Smooth muscle cell (in vitro differentiated cells): ENCODE measurements around the gene BLVRB. TPM values are rescaled to one million over a fixed set of nuclear protein-coding genes. Genes with fewer than 3 reads are reported as not detected.

Source experiments
- DNase-seq: peaks from one replicate; lab custom pipeline; 2025; ENCODE audit not compliant: unreplicated experiment; lab: John Stamatoyannopoulos, UW
- H2AFZ ChIP-seq: fragments of 200-600 bp; sonication (generic); 2 replicates; pipeline ENCODE4 v1.6.0; 2016; ENCODE audit warnings: antibody characterized with exemption, low read depth, mild to moderate bottlenecking
- H3F3A ChIP-seq: fragments of 200-600 bp; sonication (generic); 2 replicates; pipeline ENCODE4 v1.6.0; 2017; ENCODE audit warnings: antibody characterized with exemption, low read depth
- H3K27ac ChIP-seq: fragments of 200-600 bp; sonication (generic); 2 replicates; pipeline ENCODE4 v1.5.1; 2016; ENCODE audit warnings: low read depth, mild to moderate bottlenecking
- H3K27me3 ChIP-seq: fragments of 200-600 bp; sonication (generic); 2 replicates; pipeline ENCODE4 v1.6.1; 2016; ENCODE audit warnings: low read depth, mild to moderate bottlenecking
- H3K36me3 ChIP-seq: fragments of 200-600 bp; sonication (generic); 2 replicates; pipeline ENCODE4 v1.5.1; 2016; ENCODE audit warnings: low read depth
- H3K4me1 ChIP-seq: fragments of 200-600 bp; sonication (generic); 2 replicates; pipeline ENCODE4 v1.5.1; 2016; ENCODE audit warnings: low read depth
- H3K4me2 ChIP-seq: fragments of 200-600 bp; sonication (generic); 2 replicates; pipeline ENCODE4 v1.6.0; 2016; ENCODE audit warnings: mild to moderate bottlenecking
- H3K4me3 ChIP-seq: fragments of 200-600 bp; sonication (generic); 2 replicates; pipeline ENCODE4 v1.5.1; 2016; ENCODE audit warnings: mild to moderate bottlenecking
- H3K79me2 ChIP-seq: fragments of 200-600 bp; sonication (generic); 2 replicates; pipeline ENCODE4 v1.6.0; 2016; ENCODE audit warnings: low read depth, mild to moderate bottlenecking
- H3K9ac ChIP-seq: fragments of 200-600 bp; sonication (generic); 2 replicates; pipeline ENCODE4 v1.6.0; 2016; ENCODE audit warnings: low read depth
- H3K9me3 ChIP-seq: fragments of 200-600 bp; sonication (generic); replicated peaks from 2 replicates; pipeline ENCODE4 v1.5.1; 2016; ENCODE audit warnings: low read depth
- H4K20me1 ChIP-seq: fragments of 200-600 bp; sonication (generic); 2 replicates; pipeline ENCODE4 v1.6.0; 2016; ENCODE audit warnings: low read depth
- CTCF ChIP-seq: fragments of 200-600 bp; sonication (generic); IDR thresholded peaks from 2 replicates; pipeline ENCODE4 v1.5.1; 2017; ENCODE audit warnings: borderline replicate concordance, mild to moderate bottlenecking, antibody characterized with exemption; ENCODE audit not compliant: insufficient read depth, poor library complexity, severe bottlenecking
- WGBS: methylation state at CpG from one replicate; pipeline ENCODE4 v1.1.7; 2016; ENCODE audit warnings: low lambda C conversion rate; 5-methylcytosine and 5-hydroxymethylcytosine counted together
- polyA plus RNA-seq: library from polyadenylated mRNA; unstranded; fragments of >200 nt; fragmentation: Nextera tagmentation; extraction: Ambion mirVana; gene quantifications from 2 replicates; pipeline ENCODE4 v1.2.1, GENCODE V29; 2016
- total RNA-seq: library from RNA; depleted of rRNA; stranded (reverse); fragments of >200 nt; gene quantifications from 2 replicates; pipeline ENCODE4 v1.2.3, GENCODE V29; 2014

BLVRB gene
- total and polyA plus RNA-seq, 2 experiments from 2014 or later, result 50.3 to 86.4 TPM

- no peaks in the 10 kb centered on the region for H3K36me3 ChIP-seq
- peaks cover 20% of the 10 kb centered on the region for H3K4me1 ChIP-seq
- no peak overlapping the region for H3K4me2 ChIP-seq
- H3K4me3 ChIP-seq, result no peak overlapping the region
- H3F3A ChIP-seq, result peaks cover 16% of the 10 kb centered on the region
- no peaks in the 10 kb centered on the region for H3K27me3 ChIP-seq
- H4K20me1 ChIP-seq, result peaks cover 5% of the 10 kb centered on the region
- H3K9ac ChIP-seq, result no peak overlapping the region
- H3K79me2 ChIP-seq, result peaks cover 7% of the 10 kb centered on the region
- 34% methylated on average over 11 of the region's 16 CpGs for WGBS
- peak overlapping the region; percentile 75 for H3K27ac ChIP-seq
- no peaks in the 10 kb centered on the region for H3K9me3 ChIP-seq
- DNase-seq, result no peak
- TF ChIP-seq CTCF, result no peak
- no peak overlapping the region for H2AFZ ChIP-seq
Observed at GRCh38 chr19:40416918-40417642, 48.5 kb downstream of the BLVRB start.

GRCh38 chr19:40415768-40416167, 49.8 kb downstream of the BLVRB start:
- Histone ChIP-seq H2AFZ (no peak overlapping the region), H3K27me3 (no peaks in the 10 kb centered on the region), H3K27ac (no peak overlapping the region), H3K4me2 (no peak overlapping the region), H3K9ac (no peak overlapping the region), H3K4me3 (no peak overlapping the region), H3F3A (peaks cover 16% of the 10 kb centered on the region), H3K4me1 (peaks cover 11% of the 10 kb centered on the region), H3K79me2 (no peaks in the 10 kb centered on the region), H3K9me3 (no peaks in the 10 kb centered on the region), H4K20me1 (no peaks in the 10 kb centered on the region), H3K36me3 (no peaks in the 10 kb centered on the region)
- no peak for DNase-seq
- WGBS, result 100% methylated on average over 2 of the region's 2 CpGs
- no peak for TF ChIP-seq CTCF

- H3K27ac ChIP-seq, result no peak overlapping the region
- H2AFZ ChIP-seq, result no peak overlapping the region
- H3K9me3 ChIP-seq, result no peaks in the 10 kb centered on the region
- no peak overlapping the region for H3K4me3 ChIP-seq
- peaks cover 11% of the 10 kb centered on the region for H3K4me1 ChIP-seq
- WGBS, result 84% methylated on average over 21 of the region's 21 CpGs
- H3K4me2 ChIP-seq, result no peak overlapping the region
- peaks cover 16% of the 10 kb centered on the region for H3F3A ChIP-seq
- no peaks in the 10 kb centered on the region for H3K27me3 ChIP-seq
- TF ChIP-seq CTCF, result no peak
- DNase-seq, result no peak
- H3K79me2 ChIP-seq, result no peaks in the 10 kb centered on the region
- no peak overlapping the region for H3K9ac ChIP-seq
- H4K20me1 ChIP-seq, result no peaks in the 10 kb centered on the region
- H3K36me3 ChIP-seq, result no peaks in the 10 kb centered on the region
Observed at GRCh38 chr19:40414542-40415535, 50.7 kb downstream of the BLVRB start.
